Mesenteric fat pad (tissue), 1 donor: ENCODE measurements around the gene FBXW7. TPM values are rescaled to one million over a fixed set of nuclear protein-coding genes. Genes with fewer than 3 reads are reported as not detected.

Experiments
- DNase-seq: peaks from one replicate; pipeline ENCODE4 v3.0.0-alpha.2; 2020; ENCODE audit warnings: low spot score
- total RNA-seq: library from RNA; stranded (reverse); fragmentation: NEBNext Ultra II Directional; extraction: Animal tissue kit (Norgen Biotek cat#: 25700); gene quantifications from one replicate; pipeline ENCODE4 v1.2.1, GENCODE V29; 2021
- donor health status: DM: yes; HTN: yes; CAD: no.

FBXW7 gene
- total RNA-seq, 1 donor from 2014 or later: 37.9 TPM

GRCh38 chr4:152434011-152434410 is 101.9 kb downstream of the FBXW7 start:
- no peak for DNase-seq

GRCh38 chr4:152431784-152432183 is 104.1 kb downstream of the FBXW7 start:
- DNase-seq: no peak

GRCh38 chr4:152431291-152431690 is 104.6 kb downstream of the FBXW7 start:
- no peak for DNase-seq

- no peak for DNase-seq
These were observed 105.4 kb downstream of the FBXW7 start for GRCh38 chr4:152430507-152430906.

- no peak for DNase-seq
These were observed 107.9 kb downstream of the FBXW7 start for GRCh38 chr4:152427981-152428380.

- no peak for DNase-seq
These were observed 110.9 kb downstream of the FBXW7 start for GRCh38 chr4:152424977-152425376.

GRCh38 chr4:152424396-152424795 is 111.5 kb downstream of the FBXW7 start:
- DNase-seq: no peak

- no peak for DNase-seq
These were observed 113.0 kb downstream of the FBXW7 start for GRCh38 chr4:152422817-152423320.

GRCh38 chr4:152421576-152421975 is 114.3 kb downstream of the FBXW7 start:
- DNase-seq: no peak

GRCh38 chr4:152419809-152420208 is 116.1 kb downstream of the FBXW7 start:
- no peak for DNase-seq

GRCh38 chr4:152417673-152418072 is 118.2 kb downstream of the FBXW7 start:
- DNase-seq: no peak

GRCh38 chr4:152415980-152416379 is 119.9 kb downstream of the FBXW7 start:
- DNase-seq: no peak

- no peak for DNase-seq
These were observed 127.2 kb downstream of the FBXW7 start for GRCh38 chr4:152408514-152409327.

GRCh38 chr4:152401424-152401823 is 134.5 kb downstream of the FBXW7 start:
- DNase-seq: no peak

GRCh38 chr4:152399246-152399645 is 136.6 kb downstream of the FBXW7 start:
- DNase-seq: no peak

- no peak for DNase-seq
These were observed 137.8 kb downstream of the FBXW7 start for GRCh38 chr4:152398060-152398459.

GRCh38 chr4:152394791-152395190 is 141.1 kb downstream of the FBXW7 start:
- no peak for DNase-seq

- DNase-seq: no peak
These were observed 143.8 kb downstream of the FBXW7 start for GRCh38 chr4:152392079-152392478.

- no peak for DNase-seq
These were observed 145.7 kb downstream of the FBXW7 start for GRCh38 chr4:152390216-152390615.

- no peak for DNase-seq
These were observed 146.5 kb downstream of the FBXW7 start for GRCh38 chr4:152389359-152389758.

- no peak for DNase-seq
These were observed 150.3 kb downstream of the FBXW7 start for GRCh38 chr4:152385551-152385950.

- DNase-seq: no peak
These were observed 153.7 kb downstream of the FBXW7 start for GRCh38 chr4:152382057-152382785.
